T-helper 2 cell treated with Interferon-gamma antibody and Interleukin-4, amounts not matched to agents 100 ng/mL and 5 ng/mL, for 36 hours (primary cell): ENCODE results near the gene CUEDC1. TPM values are rescaled to one million over a fixed set of nuclear protein-coding genes. Genes with fewer than 3 reads are reported as not detected.
"Not testable (repeated sequence)": the region's sequence is repeated elsewhere in the genome, so short reads cannot be mapped to it uniquely, and the experiment has no call there.

Experiments
- intact Hi-C: fragments of 100-400 bp; cut with micrococcal nuclease; formaldehyde crosslinking; loops from one replicate; pipeline ENCODE4 v1.15.1; 2023
- total RNA-seq: library from RNA; stranded (reverse); gene quantifications from 2 replicates; pipeline ENCODE4 v1.2.3, GENCODE V29; 2022

The CUEDC1 gene
- total RNA-seq, 1 donor from 2014 or later: 0.25 TPM

DNA sequence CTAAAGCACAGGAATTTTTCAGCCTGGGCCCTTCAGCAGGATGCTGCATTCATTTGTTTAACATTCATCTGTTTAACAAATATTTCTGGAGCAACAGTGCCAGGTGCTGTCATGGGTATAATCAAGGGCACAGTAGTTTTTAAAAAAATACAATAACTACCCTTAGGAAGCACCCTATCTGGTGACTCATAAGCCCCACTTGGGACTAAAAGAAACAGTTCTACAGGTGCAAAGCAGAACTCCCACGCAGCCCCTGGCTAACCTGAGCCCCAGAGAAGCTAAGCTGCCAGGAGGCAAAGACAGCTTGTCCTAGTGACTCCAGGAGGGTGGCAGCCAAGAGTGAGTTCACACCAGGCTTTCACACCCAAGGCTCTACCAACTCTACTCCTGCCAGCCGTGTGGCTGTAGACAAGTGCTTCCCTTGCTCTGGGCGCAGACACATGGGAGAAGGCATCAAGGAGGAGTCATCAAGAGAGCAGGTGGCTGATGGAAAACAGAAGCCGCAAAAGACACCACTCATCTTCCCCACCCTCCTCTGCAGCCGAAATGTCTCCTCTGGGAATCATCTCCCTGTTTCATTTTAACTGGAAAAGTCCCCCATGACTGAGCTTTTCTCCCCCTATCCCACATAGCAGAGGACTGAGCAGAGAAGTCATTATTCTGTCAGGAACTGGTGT, 14.4 kb downstream of the CUEDC1 start:
- intact Hi-C loops: no loop called here

- intact Hi-C loops: no loop called here
Measured at GRCh38 chr17:57940231-57940630, 15.0 kb downstream of the CUEDC1 start.

- intact Hi-C loops: no loop called here
Measured at GRCh38 chr17:57939797-57940196, 15.4 kb downstream of the CUEDC1 start.

DNA sequence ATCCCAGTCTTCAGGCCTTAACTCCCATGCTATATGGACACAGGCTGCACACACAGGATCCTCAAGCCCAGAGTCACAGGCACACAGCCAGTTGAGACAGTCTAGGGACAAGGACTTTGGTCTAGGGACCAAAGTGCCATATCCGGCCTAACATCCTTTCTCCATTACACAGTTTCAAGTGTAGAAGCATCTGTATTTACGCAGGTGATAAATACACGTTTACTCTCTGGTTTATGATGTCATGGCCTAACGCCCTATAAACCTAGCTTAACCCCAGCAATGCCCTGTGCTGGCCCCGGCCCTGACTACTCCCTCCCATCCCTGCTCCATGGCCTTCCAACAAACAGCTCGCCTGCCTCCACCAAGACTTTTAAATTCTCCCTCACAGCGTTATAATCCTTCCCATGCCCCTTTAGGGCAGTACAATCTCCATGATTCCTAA, 17.1 kb downstream of the CUEDC1 start:
- intact Hi-C loops: no loop called here

- intact Hi-C loops: no loop called here
Measured at GRCh38 chr17:57937492-57937891, 17.7 kb downstream of the CUEDC1 start.

DNA sequence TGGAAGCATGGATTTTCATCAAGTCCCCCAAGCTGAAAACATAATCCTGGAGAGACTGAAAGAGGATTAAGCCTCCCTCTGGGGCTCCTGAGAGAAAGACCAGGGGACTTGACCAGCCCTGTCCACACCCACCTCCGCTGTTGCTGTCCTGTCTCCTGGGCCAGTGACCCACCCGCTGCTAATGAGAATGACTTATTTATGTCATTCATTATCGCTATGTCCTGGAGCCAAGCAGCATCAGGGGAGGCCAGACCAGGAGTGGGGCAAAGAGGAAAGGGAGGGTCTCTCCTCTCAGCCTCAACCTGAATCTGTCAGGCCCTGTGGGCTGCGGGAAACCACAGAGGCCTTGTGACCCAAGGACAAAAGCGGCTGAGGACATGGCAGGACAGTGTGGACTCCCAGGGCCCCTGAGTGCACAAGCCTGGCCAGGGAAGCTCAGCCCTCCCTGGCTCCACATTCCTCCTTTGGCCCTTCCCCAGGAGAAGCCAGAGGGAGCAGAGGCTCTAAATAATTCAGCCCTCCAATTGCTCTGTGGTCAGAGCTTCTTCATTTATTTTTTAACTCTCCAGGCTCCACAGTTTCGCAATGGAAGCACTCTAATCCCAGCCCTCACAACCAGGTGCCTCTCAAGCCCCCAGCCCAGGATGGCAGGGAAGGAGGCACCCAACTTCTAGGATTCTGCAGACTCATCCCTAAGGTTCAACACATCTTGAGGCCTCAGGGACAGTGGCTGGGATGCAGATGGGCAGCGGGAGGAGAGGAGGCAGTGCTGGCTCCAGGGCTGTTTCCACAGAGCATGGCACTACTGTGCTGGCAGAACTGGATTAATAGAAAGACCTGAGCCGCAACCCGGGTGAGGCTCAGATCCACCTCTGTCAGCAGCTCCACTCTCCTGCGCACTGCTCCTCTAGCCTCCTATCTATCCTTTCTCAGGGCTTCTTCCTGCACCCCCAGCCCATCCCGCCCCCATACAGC, 19.1 kb downstream of the CUEDC1 start:
- intact Hi-C loops: no loop called here

GRCh38 chr17:57931488-57932137, 23.6 kb downstream of the CUEDC1 start:
- intact Hi-C loops: no loop called here

DNA sequence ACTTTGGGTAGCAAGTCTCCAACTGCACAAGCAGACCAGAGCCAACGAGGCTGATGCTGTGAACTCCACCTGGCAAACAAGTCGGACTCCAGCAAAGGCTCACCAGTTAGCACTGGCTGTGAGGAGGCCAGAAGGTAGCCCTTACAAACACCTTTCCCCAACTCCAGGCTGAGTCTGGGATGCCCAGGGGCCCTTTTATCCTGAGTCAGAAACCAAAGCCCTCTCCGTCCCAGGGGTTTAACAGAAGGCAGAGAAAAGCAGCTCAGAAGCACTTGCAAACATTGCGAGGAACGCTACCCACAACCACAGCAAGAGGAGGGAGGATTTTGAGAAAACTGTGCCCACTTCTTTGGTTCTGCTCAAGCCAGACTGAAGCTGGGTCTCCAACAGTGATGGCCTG, 25.0 kb downstream of the CUEDC1 start:
- intact Hi-C loops: no loop called here

DNA sequence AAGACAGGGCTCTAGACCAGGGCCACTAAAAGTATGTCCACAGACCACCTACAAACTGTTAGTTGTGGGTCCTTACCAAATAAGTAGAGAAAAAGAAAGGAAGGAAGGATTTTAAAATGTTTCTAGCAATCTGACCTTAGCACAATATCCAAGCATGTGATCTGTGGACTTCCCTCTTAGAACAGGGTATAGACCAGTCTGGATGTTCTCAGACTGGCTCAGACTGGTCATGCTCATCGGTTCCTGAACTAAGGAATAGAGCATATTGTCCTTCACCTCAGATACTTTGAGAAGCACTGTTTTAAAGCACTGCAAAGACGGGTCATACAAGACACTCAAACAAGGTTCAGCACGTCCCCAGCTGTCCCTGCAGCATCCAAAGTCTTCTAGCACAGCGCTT, 25.8 kb downstream of the CUEDC1 start:
- intact Hi-C loops: no loop called here

DNA sequence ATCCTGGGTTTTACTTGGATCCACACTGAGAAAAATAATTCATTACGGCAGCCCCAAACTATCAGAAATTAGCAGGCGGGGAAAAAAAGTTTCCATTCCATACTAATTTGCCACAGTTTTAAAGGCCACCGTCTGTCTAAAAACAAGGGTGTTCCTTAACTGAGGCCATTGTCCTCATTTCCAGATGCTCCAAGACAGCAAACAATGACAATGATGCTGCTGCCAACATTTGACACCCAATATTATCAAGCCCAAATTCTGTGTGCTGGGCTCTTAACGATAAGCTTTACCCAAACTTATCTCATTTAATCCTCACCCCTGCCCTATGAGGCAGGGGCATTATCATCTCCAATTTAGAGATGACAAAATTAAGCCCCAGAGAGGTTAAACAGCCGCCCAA, 26.3 kb downstream of the CUEDC1 start:
- intact Hi-C loops: no loop called here

- intact Hi-C loops: no loop called here
Measured at GRCh38 chr17:57927048-57927723, 28.0 kb downstream of the CUEDC1 start.

DNA sequence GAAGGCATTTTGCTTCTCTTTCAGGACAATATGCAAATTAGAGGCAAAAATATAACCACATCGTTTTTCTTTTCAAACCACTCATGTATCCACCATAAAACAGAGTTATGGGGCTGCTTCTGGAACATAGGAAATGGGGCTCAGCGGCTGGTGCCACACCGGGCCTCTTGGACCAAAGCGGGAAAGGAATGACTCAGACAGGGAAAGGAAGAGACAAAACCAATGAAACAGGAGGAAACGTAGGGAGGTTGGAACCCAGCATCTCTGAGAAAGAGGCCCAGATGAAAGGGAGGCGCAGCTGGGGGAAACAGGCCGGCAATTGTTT, 28.5 kb downstream of the CUEDC1 start:
- intact Hi-C loops: no loop called here

GRCh38 chr17:57925361-57925990, 29.7 kb downstream of the CUEDC1 start:
- intact Hi-C loops: no loop called here

- intact Hi-C loops: no loop called here
Measured at GRCh38 chr17:57924677-57925076, 30.5 kb downstream of the CUEDC1 start.

- intact Hi-C loops: no loop called here
Measured at GRCh38 chr17:57923182-57923872, 31.9 kb downstream of the CUEDC1 start.

GRCh38 chr17:57922745-57923144, 32.5 kb downstream of the CUEDC1 start:
- intact Hi-C loops: not testable (repeated sequence)

DNA sequence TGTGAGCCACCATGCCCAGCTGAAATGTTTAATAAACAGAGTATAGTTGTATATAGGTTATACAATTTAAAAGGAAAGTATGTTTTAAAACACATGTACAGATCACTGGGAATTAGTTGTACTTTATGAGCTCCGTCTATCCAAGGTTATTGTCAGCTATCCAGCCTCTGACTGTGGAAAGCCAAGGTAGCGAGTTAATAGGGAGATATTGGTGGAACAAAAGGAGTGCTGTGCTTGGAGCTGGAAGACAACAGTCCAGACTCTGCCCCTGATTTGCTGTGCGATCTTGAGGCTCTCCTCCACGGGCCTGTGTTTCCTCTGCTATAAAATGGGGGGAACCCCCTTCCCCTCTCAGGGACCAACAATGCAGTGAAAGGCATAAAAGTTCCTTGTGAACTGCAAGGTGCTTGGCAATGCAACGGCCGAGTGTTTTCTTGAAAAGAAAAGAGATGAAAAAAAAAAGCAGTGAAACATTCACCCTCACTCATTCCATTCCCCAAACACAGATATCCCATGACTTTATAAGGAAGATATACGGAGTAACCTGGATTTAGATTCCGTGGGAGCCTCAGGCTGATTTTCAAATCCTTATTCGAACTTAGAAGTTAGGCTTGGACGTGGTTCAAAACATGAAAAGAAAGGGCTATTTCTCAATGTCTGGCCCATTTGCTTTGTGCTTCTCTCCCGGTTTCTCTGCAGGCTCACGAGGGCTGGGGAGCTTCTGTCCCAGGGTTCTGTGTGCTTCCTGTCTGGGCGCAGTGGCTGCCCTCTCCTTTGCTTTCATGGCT, 34.1 kb downstream of the CUEDC1 start:
- intact Hi-C loops: no loop called here

- intact Hi-C loops: no loop called here
Measured at GRCh38 chr17:57919918-57920317, 35.3 kb downstream of the CUEDC1 start.

GRCh38 chr17:57918017-57918895, 37.0 kb downstream of the CUEDC1 start:
- intact Hi-C loops: no loop called here
